Myocyte (in vitro differentiated cells): ENCODE results near the gene CAMKK1. TPM values are rescaled to one million over a fixed set of nuclear protein-coding genes. Genes with fewer than 3 reads are reported as not detected.

Source experiments
- DNase-seq: peaks from one replicate; pipeline ENCODE4 v3.0.0-alpha.2; 2012; ENCODE audit warnings: low read depth
- polyA plus RNA-seq: library from polyadenylated mRNA; unstranded; fragments of >200 nt; gene quantifications from one replicate; pipeline ENCODE4 v1.2.1, GENCODE V29; 2012; ENCODE audit warnings: missing spikeins
- total RNA-seq: library from RNA; depleted of rRNA; stranded (reverse); fragments of >200 nt; gene quantifications from 2 replicates; pipeline ENCODE4 v1.2.3, GENCODE V29; 2014

The CAMKK1 gene
- total RNA-seq, result 2.6 and 2.8 TPM in 2 replicates
- 9.9 TPM for polyA plus RNA-seq

- peak; percentile 83 for DNase-seq
These were observed at the start of gene CAMKK1 for GRCh38 chr17:3893003-3893719. CAMKK1 (minus strand) TSS chr17:3893053; CDS start chr17:3885687, 7,366 bp downstream.

- DNase-seq, result no peak
These were observed 48.3 kb upstream of the CAMKK1 start for GRCh38 chr17:3940965-3941698.

GRCh38 chr17:3937359-3937758, 44.5 kb upstream of the CAMKK1 start:
- no peak for DNase-seq

GRCh38 chr17:3935825-3936355, 43.0 kb upstream of the CAMKK1 start:
- DNase-seq, result peak; percentile 40

- peak; percentile 81 for DNase-seq
These were observed 42.3 kb upstream of the CAMKK1 start for GRCh38 chr17:3935140-3935542.

GRCh38 chr17:3929764-3930163, 36.9 kb upstream of the CAMKK1 start:
- no peak for DNase-seq

GRCh38 chr17:3929181-3929580, 36.3 kb upstream of the CAMKK1 start:
- DNase-seq, result no peak

GRCh38 chr17:3928406-3928805, 35.6 kb upstream of the CAMKK1 start:
- DNase-seq, result no peak

GRCh38 chr17:3927628-3928340, 34.9 kb upstream of the CAMKK1 start:
- DNase-seq, result peak; percentile 44

GRCh38 chr17:3926860-3927627, 34.2 kb upstream of the CAMKK1 start:
- DNase-seq, result no peak

GRCh38 chr17:3925684-3926485, 33.0 kb upstream of the CAMKK1 start:
- no peak for DNase-seq

GRCh38 chr17:3924512-3925350, 31.9 kb upstream of the CAMKK1 start:
- no peak for DNase-seq

- no peak for DNase-seq
These were observed 30.8 kb upstream of the CAMKK1 start for GRCh38 chr17:3923466-3924190.

- no peak for DNase-seq
These were observed 29.9 kb upstream of the CAMKK1 start for GRCh38 chr17:3922765-3923164.

- DNase-seq, result no peak
These were observed 28.9 kb upstream of the CAMKK1 start for GRCh38 chr17:3921502-3922319.

GRCh38 chr17:3921006-3921405, 28.2 kb upstream of the CAMKK1 start:
- no peak for DNase-seq

- DNase-seq, result no peak
These were observed 26.3 kb upstream of the CAMKK1 start for GRCh38 chr17:3919123-3919624.
